HG03442 (cell line): Measurements from ENCODE around the gene STX8.
"Not testable (repeated sequence)": the region's sequence is repeated elsewhere in the genome, so short reads cannot be mapped to it uniquely, and the experiment has no call there.

Source experiments
- ATAC-seq: cut with Tn5 transposase; IDR thresholded peaks from one replicate; pipeline ENCODE4 v1.9.1; 2021; ENCODE audit warnings: mild to moderate bottlenecking, moderate library complexity; ENCODE audit not compliant: unreplicated experiment

The STX8 gene

DNA sequence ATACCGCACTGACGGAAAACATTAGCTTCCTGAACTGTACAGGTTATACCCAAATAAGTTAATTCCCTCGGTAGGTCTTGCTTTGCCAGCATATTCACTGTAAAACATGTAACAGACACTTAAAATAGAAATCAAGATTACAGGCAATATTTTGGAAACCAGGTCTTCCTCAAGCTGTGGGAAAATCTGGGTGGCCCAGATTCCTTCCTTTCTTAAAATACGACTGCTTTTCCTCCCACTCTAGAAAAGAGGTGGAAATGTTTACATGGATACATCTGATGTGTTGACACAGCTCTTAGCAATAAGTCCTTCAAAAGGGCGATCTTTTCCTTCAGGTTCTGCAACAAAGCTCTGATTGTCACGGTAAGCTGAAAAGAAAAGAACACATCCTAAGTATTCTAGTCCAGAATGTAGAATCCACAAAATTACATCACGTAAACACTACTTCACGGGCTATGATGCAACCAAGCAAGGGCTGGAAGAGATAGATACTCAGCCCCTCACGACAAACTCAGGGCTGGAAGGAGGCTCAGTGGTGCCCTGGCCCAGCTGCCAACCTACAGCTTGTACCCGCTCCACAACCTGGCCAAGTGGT, 18.4 kb downstream of the STX8 start:
- no peak for ATAC-seq

GRCh38 chr17:9554715-9555114, 20.9 kb downstream of the STX8 start:
- ATAC-seq = not testable (repeated sequence)

DNA sequence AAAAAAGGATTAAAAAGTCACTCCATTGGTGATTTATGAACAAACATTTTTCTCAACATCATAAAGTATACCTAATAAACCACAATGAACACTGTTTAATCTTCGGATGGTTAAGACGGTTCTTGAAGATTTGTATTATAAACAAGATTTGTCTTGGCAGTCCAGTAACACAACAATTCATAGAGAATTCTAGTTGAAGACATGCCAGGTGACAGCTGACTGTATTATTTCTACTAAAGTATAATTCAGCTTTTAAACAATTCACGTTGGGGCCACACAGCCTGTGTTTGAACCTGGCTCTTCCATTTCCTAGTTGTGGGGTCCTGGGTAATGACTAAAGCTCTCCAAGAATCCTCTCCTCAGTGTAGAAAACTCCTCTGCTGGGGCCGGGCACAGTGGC, 22.0 kb downstream of the STX8 start:
- no peak for ATAC-seq

GRCh38 chr17:9553181-9553580, 22.4 kb downstream of the STX8 start:
- no peak for ATAC-seq

DNA sequence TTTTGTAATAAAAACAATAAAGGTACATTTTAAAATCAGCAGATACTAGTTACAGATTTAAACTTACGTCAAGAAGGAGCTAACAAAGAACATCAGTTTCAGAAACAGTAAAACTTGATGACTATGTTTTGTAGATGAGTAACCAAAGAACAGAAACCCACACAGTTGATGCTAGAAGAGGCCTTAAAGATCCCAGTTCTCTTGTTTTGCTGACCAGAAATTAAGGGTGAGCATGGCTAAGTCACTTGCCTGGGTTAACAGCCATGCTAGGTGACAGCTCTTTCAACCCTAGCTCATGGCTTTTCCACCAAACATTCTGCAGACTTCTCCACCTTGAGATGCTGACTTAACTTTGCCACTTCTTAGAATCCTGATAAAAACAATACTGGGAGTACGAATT, 26.4 kb downstream of the STX8 start:
- no peak for ATAC-seq

- ATAC-seq = no peak
These were observed 31.4 kb downstream of the STX8 start for GRCh38 chr17:9544221-9544620.

DNA sequence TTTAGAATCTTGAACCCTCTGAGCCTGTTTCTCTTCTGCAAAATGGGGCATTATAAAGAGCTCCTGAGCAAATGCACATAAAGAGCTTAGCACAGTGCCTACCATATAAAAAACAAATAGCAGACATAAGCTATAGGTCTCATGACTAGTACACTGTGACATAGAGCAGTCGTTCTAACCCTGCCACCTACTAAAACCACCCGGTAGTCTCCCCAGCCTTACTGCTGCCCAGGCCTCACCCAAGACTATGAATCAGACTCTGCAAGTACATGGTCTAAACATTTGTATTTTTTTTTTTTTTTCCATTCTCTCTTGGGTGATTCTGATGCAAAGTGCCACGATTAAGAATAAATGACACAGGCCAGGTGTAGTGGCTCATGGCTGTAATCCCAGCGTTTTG, 33.9 kb downstream of the STX8 start:
- no peak for ATAC-seq

DNA sequence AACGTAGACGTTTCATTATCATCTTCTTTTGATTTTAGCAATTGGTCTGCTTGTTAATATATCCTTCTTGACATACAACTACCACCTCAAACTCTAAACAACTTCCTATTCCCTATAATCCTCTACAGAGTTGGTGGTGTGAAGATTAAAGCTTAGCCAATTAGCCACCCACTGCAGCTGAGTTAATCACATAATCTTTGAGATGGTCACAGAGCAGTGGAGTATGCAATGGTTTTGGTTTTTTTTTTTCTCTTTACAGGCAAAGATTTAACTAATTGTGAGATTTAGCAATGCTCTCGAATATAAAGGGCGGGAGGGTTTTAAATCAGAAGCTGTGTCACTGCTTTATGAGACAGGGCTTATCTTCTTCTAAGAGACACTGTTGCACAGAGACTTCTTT, 37.0 kb downstream of the STX8 start:
- ATAC-seq = no peak

DNA sequence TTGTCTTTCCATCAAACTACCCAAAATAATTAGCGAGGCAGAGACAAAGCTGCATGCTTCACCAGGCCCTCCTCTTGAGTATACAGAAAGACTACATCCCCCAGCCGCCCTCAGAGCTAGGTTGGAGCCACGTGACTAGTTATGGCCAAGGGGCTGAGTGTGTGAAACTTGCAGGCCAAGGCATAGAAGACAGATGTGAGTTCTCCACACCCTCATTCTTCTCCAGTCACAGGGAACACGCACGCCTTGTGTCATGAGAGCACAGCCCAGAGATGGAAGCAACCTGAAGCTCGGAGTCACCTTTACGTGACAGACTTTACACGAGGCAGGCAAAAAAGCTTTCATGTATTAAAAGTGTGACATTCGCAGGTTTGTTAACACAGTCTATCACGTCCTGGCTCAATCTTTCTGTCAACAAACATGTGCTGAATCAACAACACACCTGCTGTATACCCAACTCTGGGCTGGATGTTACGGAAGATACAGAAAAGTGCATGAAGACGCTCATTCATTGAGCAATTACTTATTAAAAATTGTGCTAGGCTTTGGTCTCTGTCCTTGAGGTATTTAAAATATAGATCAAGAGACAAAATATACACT, 38.3 kb downstream of the STX8 start:
- ATAC-seq = no peak

DNA sequence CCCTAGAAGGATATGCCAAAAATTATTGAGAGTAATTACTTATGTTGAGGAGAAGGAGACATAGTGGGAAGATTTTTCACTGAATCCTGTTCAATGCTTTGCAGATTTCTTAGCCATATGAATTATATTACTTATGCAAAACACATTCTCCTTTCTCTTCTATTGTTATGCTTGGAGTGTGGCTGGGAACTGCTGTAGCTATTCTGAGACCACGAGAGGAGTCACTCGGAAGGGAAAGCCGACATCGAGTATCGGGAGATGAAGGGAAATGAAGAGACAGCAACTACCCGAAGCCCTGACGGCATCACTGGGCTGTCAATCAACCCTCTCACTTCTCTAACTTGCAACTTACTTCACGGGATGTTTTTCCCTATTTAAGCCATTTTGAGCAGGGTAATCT, 39.6 kb downstream of the STX8 start:
- ATAC-seq = no peak

DNA sequence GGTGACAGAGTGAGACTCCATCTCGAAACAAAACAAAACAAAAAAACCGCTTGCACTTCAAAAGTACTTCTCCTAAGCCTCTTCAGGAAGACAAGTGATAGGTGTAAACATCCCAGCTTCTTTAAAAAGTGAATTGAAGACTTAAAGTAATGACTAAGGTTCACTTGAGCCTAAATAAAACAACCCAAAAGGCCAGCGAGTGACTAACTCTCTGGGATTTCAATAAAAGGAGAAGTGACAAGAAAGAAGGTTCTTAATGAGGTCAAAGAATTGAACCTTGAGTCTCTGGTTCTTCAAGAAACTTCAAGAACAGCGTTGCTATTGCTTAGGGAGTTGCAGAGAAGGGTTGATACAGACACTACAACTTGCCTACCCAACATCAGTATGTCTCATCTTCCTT, 42.2 kb downstream of the STX8 start:
- no peak for ATAC-seq

DNA sequence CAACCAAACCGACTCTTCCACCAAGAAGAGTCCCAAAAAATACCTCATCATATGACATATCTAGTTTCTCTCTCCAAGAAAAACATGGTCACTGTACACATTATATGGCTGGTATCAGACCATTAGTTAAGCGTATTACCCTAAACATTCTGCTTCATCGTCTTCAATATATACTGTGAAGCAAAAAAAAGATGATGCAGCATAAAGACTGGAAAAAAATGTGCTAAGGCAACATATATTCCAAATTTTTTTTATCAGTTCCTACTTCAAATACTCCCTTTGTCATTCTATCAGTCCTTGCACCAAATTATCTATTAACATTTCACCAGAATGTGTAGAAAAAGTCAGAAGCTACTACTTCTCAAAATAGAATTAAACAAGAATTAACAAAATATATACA, 42.9 kb downstream of the STX8 start:
- no peak for ATAC-seq

DNA sequence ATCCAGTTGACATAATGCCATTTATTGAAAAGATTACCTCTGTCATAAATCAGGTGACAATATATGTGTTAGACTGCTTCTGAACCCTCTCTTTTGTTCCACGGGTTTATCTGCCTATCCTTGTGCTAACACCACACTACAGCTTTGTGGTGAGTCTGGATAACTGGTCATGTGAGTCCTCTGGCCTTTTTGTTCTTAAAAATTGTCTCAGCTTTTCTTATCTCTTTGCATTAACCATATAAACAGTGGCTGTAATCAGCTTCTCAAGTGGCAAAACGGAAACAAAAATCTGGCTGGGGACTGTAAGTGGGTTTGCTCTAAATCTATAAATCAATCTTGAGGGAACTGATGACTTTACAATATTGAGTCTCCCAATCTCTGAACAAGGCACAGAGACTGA, 44.6 kb downstream of the STX8 start:
- ATAC-seq = no peak

DNA sequence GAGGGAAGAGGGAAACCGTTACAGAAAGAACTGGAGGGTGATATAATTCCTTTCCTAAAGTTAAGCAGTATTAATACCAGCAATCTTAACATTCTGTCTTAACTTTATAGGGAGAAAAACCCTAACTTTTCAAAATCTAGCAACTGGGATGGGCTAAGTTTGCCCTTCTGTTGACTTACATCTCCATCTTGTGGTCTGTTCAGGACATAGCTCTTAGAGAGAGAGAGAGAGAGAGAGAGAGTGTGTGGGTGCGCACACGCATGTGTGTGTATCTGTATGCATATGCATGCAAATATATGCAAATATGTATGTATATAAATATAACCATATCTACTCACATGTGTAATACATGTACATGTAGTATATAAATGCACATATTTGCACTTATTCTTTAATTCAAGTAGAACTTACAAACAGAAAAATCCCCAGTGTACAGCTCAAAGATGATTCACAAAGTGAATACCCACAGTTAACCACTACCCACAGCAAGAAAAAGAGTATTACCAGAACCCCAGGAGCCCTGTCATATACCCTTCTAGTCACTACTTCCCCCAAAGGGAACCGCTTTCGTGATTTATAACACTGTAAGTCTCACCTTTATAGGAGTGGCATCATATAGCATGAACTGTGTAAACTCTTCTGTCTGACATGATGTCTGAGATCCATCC, 46.5 kb downstream of the STX8 start:
- no peak for ATAC-seq

DNA sequence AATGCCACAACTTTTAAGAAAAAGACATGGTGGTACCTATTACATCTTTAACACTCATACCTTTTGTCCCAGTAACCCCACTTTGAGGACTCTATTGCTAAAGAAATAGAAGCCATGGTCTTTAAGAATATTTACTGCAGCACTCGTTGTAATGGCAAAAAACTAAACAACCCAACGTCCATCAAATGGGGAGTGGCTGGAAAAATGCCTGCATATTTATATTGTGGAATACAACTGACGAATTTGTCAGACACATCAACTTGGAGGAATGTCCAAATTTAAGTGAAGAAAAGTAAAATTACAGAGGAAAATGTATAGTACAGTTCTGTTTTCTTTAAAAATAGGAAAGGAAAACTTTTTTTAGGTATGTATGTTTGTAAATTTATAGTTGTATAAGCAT, 47.8 kb downstream of the STX8 start:
- ATAC-seq = no peak

- ATAC-seq = no peak
These were observed 53.5 kb downstream of the STX8 start for GRCh38 chr17:9522074-9522473.

DNA sequence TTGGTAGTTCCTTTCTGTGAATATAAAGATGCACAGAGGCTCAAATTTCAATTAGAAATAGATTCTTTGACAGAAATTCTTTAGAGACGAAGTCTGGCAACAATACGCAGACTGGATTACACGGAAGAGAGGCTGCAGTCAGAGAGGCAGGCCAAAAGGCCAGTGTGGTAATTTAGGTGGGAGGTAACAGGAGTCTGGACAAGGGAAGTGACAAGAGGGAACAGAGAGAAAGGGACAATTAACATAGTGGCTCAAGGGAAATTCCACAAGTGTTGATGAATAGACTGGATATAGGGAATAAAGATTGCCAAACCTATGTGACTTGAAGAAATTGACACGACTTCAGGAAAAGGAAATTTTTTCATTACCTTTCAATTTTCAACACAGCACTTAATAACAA, 54.6 kb downstream of the STX8 start:
- ATAC-seq = no peak

- ATAC-seq = no peak
These were observed 55.0 kb downstream of the STX8 start for GRCh38 chr17:9520649-9521048.

- no peak for ATAC-seq
These were observed 55.9 kb downstream of the STX8 start for GRCh38 chr17:9519583-9520272.

GRCh38 chr17:9517396-9517795, 58.2 kb downstream of the STX8 start:
- no peak for ATAC-seq

GRCh38 chr17:9513266-9513665, 62.4 kb downstream of the STX8 start:
- no peak for ATAC-seq
